DMS53 treated with DMSO at 0.1 percent for 48 hours (cell line): ENCODE data around the gene PAX6.

ENCODE experiments used
- DNase-seq: peaks from one replicate; lab custom pipeline; 2025; ENCODE audit not compliant: unreplicated experiment; lab: John Stamatoyannopoulos, UW

The PAX6 gene

GRCh38 chr11:31809541-31809856 is 1.6 kb downstream of the PAX6 start:
- no peak for DNase-seq

- DNase-seq = no peak
These were observed 2.2 kb downstream of the PAX6 start for GRCh38 chr11:31808721-31809540.

- DNase-seq = no peak
These were observed 3.1 kb downstream of the PAX6 start for GRCh38 chr11:31807799-31808667.

- no peak for DNase-seq
These were observed 4.0 kb downstream of the PAX6 start for GRCh38 chr11:31806928-31807798.

DNA sequence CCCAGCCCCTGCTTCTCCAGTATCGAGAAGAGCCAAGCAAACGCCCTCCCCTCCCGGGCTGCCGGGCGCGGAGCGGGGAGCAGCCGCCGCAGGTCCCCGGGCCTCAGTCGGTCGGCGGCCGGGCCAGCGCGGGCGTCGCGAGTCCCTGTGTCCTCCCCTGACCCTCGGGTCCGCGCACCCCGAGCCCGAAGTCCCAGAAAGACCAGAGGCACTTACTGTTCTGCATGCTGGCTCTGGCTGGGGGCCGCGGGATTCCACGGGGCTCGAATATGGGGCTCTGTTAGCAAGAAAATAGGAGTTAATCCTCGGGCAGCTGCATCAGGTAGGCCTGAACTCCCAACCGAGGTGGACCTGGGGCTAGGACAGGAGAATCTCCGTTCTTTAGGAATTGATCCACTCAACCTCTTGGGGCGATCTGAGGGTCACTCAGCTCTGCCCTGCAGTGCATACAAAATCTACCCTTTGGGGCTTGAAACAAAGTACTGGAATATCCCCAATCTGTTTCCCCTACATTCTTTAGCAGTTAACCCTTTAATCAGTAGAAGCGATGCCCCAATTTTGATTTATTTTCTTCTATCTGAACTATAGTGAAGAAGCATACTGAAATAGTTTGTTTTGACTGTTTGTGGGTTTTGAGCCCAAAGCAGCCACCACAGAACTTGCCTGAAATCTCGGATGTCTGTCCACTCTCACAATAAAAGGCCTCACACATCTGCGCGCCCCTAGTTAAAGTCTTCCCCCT is 4.8 kb downstream of the PAX6 start:
- DNase-seq = no peak

GRCh38 chr11:31805629-31806185 is 5.4 kb downstream of the PAX6 start:
- no peak for DNase-seq

GRCh38 chr11:31805037-31805628 is 6.0 kb downstream of the PAX6 start:
- no peak for DNase-seq

GRCh38 chr11:31804312-31805036 is 6.6 kb downstream of the PAX6 start:
- no peak for DNase-seq

GRCh38 chr11:31803813-31804311 is 7.3 kb downstream of the PAX6 start:
- no peak for DNase-seq

- DNase-seq = no peak
These were observed 7.9 kb downstream of the PAX6 start for GRCh38 chr11:31802990-31803812.

DNA sequence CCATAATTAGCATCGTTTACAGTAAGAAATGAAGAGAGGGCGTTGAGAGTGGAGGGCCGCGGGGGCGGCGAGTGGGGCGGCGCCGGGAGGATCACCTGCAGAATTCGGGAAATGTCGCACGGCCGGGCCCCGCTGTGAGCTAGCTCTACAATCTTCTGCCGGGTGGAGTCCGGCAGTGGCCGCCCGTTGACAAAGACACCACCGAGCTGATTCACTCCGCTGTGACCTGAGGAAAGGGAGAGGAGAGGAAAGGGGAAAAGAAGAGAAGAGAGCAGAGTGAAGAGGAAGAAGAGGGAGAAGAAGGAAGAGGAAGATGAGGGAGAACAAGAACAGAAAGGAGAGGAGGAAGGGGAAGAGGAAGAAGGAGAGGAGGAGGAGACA is 8.5 kb downstream of the PAX6 start:
- no peak for DNase-seq

DNA sequence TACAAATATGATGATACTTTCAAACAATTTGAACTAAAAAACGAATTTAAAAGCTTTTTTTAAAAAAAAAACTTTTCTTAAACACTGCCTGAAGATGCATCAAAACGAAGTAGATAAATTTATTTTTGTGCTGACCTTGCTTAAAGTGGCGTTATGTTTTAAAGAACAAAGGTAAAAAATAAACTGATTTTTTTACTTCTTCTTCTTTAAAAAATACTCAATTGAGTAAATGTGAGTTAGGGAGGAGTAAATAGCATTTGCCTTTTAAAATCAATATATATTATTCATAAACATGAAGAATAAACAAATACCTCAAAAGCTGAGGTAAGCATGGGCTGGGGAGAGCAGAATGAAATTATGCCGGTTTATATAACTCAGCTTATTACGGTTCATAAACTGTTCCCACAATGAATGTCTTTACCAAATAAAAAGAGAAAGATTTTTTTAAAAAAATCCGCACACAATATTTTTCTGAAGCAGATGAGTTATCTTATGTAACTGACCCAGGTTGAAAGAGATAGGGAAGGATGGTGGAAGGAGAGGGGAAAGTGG is 9.0 kb downstream of the PAX6 start:
- DNase-seq = no peak

- DNase-seq = no peak
These were observed 9.8 kb downstream of the PAX6 start for GRCh38 chr11:31801298-31801702.

DNA sequence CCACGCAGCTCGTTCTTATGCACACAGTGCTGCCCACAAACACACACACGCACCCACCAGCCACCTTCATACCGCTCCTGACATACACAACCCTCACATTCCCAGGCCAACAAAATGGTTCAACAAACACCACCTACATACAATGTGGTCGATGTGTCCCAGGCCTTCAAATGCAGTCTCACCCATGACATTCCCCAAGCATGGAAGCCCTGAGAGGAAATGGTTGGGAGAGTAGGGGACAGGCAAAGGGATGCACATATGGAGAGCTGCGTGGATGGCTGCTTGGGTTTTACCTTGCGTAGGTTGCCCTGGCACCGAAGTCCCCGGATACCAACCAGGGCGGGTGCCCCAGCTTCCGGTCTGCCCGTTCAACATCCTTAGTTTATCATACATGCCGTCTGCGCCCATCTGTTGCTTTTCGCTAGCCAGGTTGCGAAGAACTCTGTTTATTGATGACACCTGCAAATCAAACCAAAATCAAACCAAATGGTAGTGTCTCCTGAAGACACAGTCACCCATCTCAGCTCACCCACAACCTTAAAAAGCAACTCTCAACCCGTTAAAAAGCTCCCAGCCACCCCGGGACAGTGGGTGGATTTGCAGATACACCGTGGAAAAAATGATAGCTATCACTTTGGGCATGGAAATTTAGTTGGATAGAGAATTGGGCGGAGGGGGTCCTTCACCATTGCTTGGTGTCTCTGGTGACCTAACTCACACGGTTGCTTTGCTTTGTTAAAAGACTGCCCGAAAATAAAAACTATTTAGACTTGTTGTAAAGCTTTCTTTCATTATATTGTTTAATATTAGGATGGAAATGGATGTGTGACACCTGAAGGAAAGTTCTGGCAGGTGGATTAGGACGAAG is 10.5 kb downstream of the PAX6 start:
- no peak for DNase-seq

GRCh38 chr11:31799435-31800397 is 11.4 kb downstream of the PAX6 start:
- DNase-seq = no peak
